HG02943 (cell line): Measurements from ENCODE around the gene ATP1B4.

Source experiments
- ATAC-seq: cut with Tn5 transposase; IDR thresholded peaks from one replicate; pipeline ENCODE4 v1.9.1; 2021; ENCODE audit warnings: mild to moderate bottlenecking, low read depth, moderate library complexity; ENCODE audit not compliant: unreplicated experiment

Gene ATP1B4

GRCh38 chrX:120372667-120373370 is 10.9 kb downstream of the ATP1B4 start:
- ATAC-seq: no peak

GRCh38 chrX:120377179-120377578 is 15.3 kb downstream of the ATP1B4 start:
- ATAC-seq: no peak

GRCh38 chrX:120377715-120378114 is 15.8 kb downstream of the ATP1B4 start:
- ATAC-seq: no peak

GRCh38 chrX:120378570-120378969 is 16.7 kb downstream of the ATP1B4 start:
- no peak for ATAC-seq

GRCh38 chrX:120379937-120380681 is 18.2 kb downstream of the ATP1B4 start:
- ATAC-seq: no peak

GRCh38 chrX:120380699-120381098 is 18.8 kb downstream of the ATP1B4 start:
- ATAC-seq: no peak

- no peak for ATAC-seq
These were observed 39.4 kb downstream of the ATP1B4 start for GRCh38 chrX:120401301-120401700.

GRCh38 chrX:120402369-120402768 is 40.5 kb downstream of the ATP1B4 start:
- no peak for ATAC-seq

- ATAC-seq: no peak
These were observed 44.7 kb downstream of the ATP1B4 start for GRCh38 chrX:120406638-120407037.

- no peak for ATAC-seq
These were observed 46.3 kb downstream of the ATP1B4 start for GRCh38 chrX:120408168-120408567.

GRCh38 chrX:120419463-120419862 is 57.6 kb downstream of the ATP1B4 start:
- ATAC-seq: peak; percentile 66

GRCh38 chrX:120426599-120426998 is 64.7 kb downstream of the ATP1B4 start:
- ATAC-seq: no peak

GRCh38 chrX:120428309-120428708 is 66.4 kb downstream of the ATP1B4 start:
- no peak for ATAC-seq

- no peak for ATAC-seq
These were observed 68.1 kb downstream of the ATP1B4 start for GRCh38 chrX:120429776-120430540.
